Umbilical cord (tissue), 2 donors: Measurements from ENCODE around the gene ALDH3B2. TPM values are rescaled to one million over a fixed set of nuclear protein-coding genes. Genes with fewer than 3 reads are reported as not detected.
"Not testable (repeated sequence)": the region's sequence is repeated elsewhere in the genome, so short reads cannot be mapped to it uniquely, and the experiment has no call there.

Experiments used
- DNase-seq: peaks from one replicate; pipeline ENCODE4 v3.0.0-alpha.2; 2015; ENCODE audit warnings: low spot score
- total RNA-seq: library from RNA; depleted of rRNA; stranded (reverse); fragments of >200 nt; gene quantifications from one replicate; pipeline ENCODE4 v1.2.3, GENCODE V29; 2014; ENCODE audit warnings: low replicate concordance; ENCODE audit not compliant: insufficient read depth

Gene ALDH3B2
- total RNA-seq, 1 donor from 2014 or later, result 0.48 TPM

DNA sequence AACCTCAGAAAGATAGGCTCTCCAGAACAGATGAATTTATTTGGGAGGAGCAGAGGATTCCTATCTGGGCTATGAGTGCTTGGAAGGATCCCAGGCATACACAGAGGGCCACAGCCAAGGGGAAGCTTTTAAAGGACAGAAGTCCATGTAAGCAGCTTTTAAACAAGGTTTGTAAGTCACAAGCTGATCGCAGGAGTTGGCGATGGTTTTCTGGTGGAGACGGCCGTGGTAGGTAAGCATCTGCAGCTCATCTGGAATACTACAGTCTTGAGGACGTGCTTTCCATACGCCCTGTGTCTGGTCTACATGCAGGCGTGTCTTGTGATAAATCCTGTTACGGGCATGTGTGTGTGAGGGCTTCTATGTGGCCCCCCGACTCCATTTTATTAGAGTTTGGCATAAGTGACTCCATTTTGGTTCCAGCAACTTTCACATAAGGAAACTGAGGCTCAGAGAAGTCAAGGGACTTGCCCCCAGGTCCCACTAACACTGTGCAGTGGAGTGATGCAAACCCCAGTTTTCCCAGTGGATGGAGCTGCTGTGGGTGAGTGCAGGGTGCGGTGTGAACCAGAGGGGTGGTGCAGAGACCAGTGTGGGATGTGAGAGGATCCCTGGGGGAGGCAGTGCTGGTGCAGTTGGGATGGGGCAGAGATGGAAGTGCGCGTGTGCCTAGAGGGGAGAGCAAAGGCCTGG is 12.1 kb downstream of the ALDH3B2 start:
- no peak for DNase-seq

- DNase-seq, result not testable (repeated sequence)
These were observed 13.7 kb downstream of the ALDH3B2 start for GRCh38 chr11:67660752-67661151.

DNA sequence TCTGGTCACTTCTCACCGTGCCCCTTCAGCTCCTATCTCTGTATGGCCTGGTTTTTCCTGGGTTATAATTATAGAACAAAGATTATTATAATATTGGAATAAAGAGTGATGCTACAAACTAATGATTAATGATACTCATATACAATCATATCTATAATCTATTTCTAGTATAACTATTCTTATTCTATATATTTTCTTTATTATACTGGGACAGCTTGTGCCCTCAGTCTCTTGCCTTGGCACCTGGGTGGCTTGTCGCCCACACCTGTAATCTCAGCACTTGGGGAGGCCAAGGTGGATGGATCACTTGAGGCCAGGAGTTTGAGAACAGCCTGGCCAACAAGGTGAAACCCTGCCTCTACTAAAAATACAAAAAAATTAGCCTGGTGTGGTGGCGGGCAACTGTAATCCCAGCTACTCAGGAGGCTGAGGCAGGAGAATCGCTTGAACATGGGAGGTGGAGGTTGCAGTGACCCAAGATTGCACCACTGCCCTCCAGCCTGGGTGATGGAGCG is 14.7 kb downstream of the ALDH3B2 start:
- DNase-seq, result not testable (repeated sequence)

- DNase-seq, result no peak
These were observed 17.1 kb downstream of the ALDH3B2 start for GRCh38 chr11:67657300-67657699.

GRCh38 chr11:67656278-67656922 is 18.0 kb downstream of the ALDH3B2 start:
- DNase-seq, result no peak

- DNase-seq, result no peak
These were observed 20.2 kb downstream of the ALDH3B2 start for GRCh38 chr11:67654225-67654624.

DNA sequence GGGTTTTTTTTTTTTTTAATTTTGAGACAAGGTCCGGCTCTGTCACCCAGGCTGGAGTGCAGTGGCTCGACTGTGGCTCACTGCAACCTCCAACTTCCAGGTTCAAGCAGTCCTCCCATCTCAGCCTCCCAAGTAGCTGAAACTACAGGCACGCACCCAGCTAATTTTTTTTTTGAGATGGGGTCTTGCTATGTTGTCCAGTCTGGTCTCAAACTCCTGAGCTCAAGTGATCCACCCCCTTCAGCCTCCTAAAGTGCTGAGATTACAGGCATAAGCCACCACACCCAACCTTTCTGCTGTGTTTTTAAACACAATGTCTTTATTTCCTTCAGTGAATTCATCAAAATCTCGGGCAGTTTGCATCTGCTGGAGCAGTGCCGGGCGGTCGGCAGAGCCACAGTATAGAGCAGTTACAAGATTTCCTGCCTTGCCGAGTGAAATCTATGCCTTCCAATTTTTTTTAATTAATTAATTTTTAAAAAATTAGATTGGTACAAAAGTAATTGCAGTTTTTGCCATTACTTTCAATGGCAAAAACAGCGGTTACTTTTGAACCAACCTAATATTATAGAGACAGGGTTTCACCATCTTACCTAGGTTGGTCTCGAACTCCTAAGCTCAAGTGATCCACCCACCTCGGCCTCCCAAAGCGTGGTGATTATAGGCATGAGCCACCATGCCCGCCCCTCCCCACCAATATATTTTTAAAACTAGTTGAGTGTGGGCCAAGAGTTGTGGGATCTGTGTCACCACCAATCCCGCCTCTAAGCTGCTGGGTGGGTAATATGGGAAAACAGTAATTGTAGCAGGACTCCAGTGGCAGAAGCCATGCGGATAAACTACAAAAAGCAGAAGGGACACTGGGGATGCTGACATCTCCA is 21.2 kb downstream of the ALDH3B2 start:
- DNase-seq, result no peak

GRCh38 chr11:67651976-67652781 is 22.2 kb downstream of the ALDH3B2 start:
- peak; percentile 40 for DNase-seq

GRCh38 chr11:67649634-67650510 is 24.6 kb downstream of the ALDH3B2 start:
- DNase-seq, result no peak

DNA sequence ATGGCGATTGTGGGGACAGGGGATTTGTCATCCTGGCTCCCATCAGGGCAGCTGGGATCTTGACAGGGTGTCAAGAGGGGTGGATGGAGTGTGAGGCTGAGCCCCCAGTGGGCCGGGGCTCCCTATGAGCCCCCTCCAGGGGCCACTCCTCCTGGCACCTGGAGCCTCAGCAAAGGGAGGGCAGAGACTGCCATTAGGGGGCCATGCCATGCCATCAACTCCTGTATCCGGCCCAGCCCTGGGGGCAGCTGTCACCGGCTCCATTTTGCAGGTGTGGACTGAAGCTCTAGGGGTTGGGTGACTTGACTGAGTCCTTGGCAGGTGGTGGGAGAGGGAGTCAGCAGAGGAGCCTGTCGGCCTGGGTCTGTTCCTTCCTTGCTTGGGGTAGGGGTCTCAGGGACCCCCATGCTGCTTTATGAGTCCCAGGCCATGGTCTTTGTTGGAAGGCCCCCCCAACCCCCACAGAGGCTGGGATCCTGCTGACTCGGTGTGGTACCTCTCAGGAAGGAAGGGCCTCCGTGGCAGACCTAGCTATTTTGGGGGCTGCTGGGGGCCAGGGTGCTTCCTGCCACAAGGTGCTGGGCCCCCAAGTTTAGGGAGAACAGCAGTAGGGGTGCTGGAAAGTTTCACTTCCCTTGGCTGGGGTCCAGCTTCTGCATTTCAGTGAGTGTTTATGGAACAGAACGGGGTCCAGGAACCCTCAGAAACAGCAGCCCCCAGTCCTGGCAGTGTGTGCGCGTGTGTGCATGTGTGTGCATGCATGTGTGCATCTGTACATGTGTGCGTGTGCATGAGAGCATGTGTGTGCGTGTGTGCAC is 25.4 kb downstream of the ALDH3B2 start:
- DNase-seq, result peak; percentile 28

GRCh38 chr11:67648140-67648795 is 26.2 kb downstream of the ALDH3B2 start:
- DNase-seq, result no peak

DNA sequence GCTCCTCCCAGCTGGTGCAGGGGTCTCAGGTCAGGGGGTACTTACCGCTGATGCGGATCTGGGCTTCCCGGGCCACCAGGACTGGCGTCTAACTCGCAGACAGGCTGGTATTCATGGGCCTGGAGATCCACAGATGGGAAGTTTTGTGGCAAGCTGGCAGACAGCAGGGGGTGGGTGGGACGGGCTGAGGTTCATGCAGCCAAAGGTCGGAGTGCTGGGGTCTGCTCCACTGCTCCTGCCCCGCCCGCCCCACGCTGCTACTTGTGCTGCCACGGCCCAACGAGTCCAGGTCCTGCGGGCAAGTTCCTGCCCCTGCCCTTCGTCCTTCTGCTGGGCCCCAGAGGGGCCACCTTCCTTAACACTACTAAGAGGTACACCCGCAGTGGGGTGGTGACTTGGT is 27.0 kb downstream of the ALDH3B2 start:
- no peak for DNase-seq

DNA sequence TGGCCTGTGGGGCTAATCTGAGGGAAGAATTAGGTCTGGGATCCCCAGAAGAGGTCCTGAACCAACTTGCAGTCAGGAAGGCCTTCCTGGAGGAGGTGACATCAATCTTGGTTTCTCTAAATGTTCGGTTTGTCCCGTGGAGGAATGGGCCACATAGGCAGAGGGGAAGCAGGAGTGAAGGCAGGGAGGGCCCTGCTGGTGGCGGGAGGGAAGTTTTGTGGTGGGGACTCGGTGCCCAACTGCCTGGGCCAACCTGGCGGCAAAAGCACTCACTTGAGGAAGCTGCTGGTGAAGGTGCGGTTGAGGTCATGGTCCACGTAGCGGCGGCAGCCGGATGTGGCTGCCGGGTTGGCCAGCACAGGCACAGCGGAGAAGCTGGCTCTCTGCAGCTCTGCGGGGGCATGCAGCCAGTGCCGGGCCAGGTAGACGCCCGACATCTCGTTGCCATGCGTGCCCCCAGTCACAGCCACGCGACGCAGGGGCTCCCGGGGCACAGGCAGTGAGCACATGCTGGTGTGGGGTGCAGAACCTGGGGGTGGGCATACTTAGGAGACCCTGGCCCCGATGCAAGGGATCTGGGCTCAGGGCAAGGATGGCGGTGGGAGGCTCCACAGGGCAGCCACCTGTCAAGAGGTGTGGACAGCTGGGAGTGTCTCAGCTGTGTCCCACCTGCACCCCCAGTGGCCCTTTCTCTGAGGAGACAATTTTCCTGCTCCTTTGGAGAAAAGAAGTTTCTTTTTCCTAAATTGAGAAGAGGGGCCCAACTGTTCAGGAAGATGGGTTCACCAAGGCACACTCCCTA is 27.7 kb downstream of the ALDH3B2 start:
- no peak for DNase-seq

DNA sequence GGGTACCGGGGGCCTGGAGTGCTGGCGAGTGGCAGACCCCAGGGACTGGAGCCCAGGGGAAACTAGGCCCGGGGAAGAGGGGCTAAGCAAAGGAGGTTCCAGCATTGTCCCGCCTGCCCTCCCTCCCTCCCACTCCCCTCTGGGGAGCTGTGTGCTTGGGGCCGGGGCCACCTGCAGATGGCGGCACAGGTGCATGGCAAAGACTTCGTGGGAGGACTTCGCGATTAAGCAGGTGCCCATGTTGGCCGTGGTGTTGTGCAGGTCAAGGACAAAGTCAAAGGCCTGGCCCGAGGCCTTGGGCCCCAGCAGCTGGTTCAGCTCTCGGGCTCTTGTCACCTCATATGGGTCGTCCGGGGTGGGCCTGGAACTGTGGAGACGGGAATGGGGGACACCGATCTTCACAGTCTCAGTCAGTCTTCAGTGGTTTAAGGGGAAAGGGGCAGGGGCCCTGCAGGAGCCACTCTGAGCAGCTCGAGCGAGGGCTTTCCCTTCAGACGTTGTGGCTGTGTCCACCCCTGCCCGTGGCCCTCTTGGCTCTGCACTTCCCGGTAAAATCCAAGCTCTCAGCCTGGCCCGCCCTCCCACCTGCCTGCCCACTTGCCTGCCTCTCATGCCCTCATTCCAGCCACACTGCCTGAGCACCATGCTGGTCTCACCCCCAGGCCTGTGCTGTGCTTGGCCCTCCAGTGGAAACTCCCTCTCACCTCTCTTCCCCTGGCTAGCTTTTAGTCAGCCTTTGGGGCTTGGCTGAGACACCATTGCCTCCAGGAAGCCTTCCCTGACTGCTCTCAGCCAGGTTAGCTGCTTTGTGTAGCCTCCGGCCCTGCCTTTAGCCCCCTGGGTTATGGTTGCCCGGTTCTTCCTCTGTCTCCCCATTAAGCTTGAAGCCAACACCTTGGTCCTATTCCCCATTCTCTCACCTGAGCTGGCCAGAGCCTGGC is 28.6 kb downstream of the ALDH3B2 start:
- DNase-seq, result no peak

DNA sequence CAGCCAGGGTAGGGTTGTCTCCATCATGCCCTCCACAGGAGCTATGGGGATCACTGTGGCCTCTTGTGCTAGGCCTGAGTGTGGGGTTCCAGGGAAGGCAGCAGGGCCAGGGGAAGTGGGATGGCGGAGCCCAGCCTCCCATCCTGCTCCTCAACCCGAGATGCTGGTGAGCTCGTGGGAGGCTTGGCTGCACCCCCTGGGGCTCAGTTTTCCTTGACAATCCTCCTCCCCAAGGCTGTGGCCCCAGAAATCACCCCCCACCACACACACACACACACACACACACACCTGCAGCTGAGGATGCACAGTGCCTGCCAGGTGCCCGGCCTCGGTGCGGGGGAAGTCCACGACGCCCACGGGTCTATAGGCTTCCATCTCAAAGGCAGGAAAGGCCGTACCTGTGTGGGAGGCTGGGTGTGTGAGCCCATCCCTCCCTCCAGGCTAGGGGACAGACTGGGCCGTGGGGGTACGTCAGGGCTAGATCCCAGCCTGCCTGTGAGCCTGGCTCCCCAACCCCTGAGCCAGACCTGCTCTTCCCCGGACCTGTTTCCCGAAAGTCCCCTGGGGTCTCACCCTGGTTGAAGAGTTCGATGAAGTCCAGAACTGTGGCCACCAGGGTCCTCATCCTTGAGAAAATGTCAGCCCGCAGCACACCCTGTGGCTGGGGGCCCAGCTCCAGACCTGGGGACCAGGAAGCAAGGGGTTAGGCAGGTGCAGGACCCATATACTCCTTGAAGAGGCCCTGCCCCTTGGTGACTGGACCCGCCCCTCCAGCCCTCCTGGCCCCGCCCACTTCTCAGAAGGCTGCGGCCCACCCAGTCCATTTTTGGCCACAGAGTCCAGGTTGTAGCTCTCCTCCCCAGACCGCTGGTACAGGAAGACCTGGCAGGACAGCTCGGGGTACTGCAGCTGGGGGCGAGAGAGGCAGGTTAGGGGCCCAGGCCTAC is 29.7 kb downstream of the ALDH3B2 start:
- no peak for DNase-seq

- no peak for DNase-seq
These were observed 30.4 kb downstream of the ALDH3B2 start for GRCh38 chr11:67644042-67644441.
